Measurements from ENCODE around the gene GSTO2. TPM values are rescaled to one million over a fixed set of nuclear protein-coding genes. Genes with fewer than 3 reads are reported as not detected.

The GSTO2 gene
- polyA plus RNA-seq (2013, experiment 1 of 2) = 0.55 TPM
- 0.56 TPM for polyA plus RNA-seq (2013, experiment 2 of 2)

GRCh38 chr10:104268713-104269645 lies at the start of gene GSTO2:
Gene GSTO2, plus strand, starts transcription at chr10:104269184. Its CDS starts 5,732 bp downstream, at chr10:104274916.
- H3K36me3 ChIP-seq (ENCODE audit: control insufficient read depth, insufficient read depth, low read length) = peaks cover 56% of the 10 kb centered on the region
- no peaks in the 10 kb centered on the region for H3K9me3 ChIP-seq (ENCODE audit: control insufficient read depth, low read length)
- no peaks in the 10 kb centered on the region for H3K4me1 ChIP-seq (ENCODE audit: control insufficient read depth, insufficient read depth, low read length, poor library complexity, severe bottlenecking)
- peak within 1 kb of the TSS; percentile 67 for H3K27ac ChIP-seq (ENCODE audit: low read depth, low read length, severe bottlenecking)
- H3K4me3 ChIP-seq (ENCODE audit: extremely low read depth, insufficient read depth, low read length, poor library complexity, severe bottlenecking) = peak within 1 kb of the TSS; percentile 55
- WGBS, 2 experiments (ENCODE audit: insufficient coverage in 2 of 2) = 37 to 45% methylated on average over 39 to 49 of the region's 59 CpGs

- Histone ChIP-seq H3K27ac (ENCODE audit: low read depth, low read length, severe bottlenecking) (no peak overlapping the region), H3K36me3 (ENCODE audit: control insufficient read depth, insufficient read depth, low read length) (no peaks in the 10 kb centered on the region), H3K9me3 (ENCODE audit: control insufficient read depth, low read length) (no peaks in the 10 kb centered on the region), H3K4me1 (ENCODE audit: control insufficient read depth, insufficient read depth, low read length, poor library complexity, severe bottlenecking) (no peaks in the 10 kb centered on the region), H3K4me3 (ENCODE audit: extremely low read depth, insufficient read depth, low read length, poor library complexity, severe bottlenecking) (no peak overlapping the region)
- no CpG with 5 or more reads among the region's 2 CpGs for whole genome bisulfite sequencing, 2 experiments (ENCODE audit: insufficient coverage in 2 of 2)
These were observed 48.5 kb upstream of the GSTO2 start for GRCh38 chr10:104220522-104220921.

- Histone ChIP-seq H3K9me3 (ENCODE audit: control insufficient read depth, low read length) (no peaks in the 10 kb centered on the region), H3K4me1 (ENCODE audit: control insufficient read depth, insufficient read depth, low read length, poor library complexity, severe bottlenecking) (no peaks in the 10 kb centered on the region), H3K27ac (ENCODE audit: low read depth, low read length, severe bottlenecking) (no peak overlapping the region), H3K4me3 (ENCODE audit: extremely low read depth, insufficient read depth, low read length, poor library complexity, severe bottlenecking) (no peak overlapping the region), H3K36me3 (ENCODE audit: control insufficient read depth, insufficient read depth, low read length) (no peaks in the 10 kb centered on the region)
These were observed 45.7 kb upstream of the GSTO2 start for GRCh38 chr10:104223304-104223703.

- Histone ChIP-seq H3K4me3 (ENCODE audit: extremely low read depth, insufficient read depth, low read length, poor library complexity, severe bottlenecking) (no peak overlapping the region), H3K27ac (ENCODE audit: low read depth, low read length, severe bottlenecking) (no peak overlapping the region), H3K9me3 (ENCODE audit: control insufficient read depth, low read length) (peaks cover 14% of the 10 kb centered on the region), H3K36me3 (ENCODE audit: control insufficient read depth, insufficient read depth, low read length) (no peaks in the 10 kb centered on the region), H3K4me1 (ENCODE audit: control insufficient read depth, insufficient read depth, low read length, poor library complexity, severe bottlenecking) (no peaks in the 10 kb centered on the region)
- WGBS, 2 experiments (ENCODE audit: insufficient coverage in 2 of 2) = 100% methylated on average over 1 of the region's 4 CpGs; no CpG with 5 or more reads in 1 of the 2 experiments
These were observed 38.5 kb upstream of the GSTO2 start for GRCh38 chr10:104230490-104230889.

GRCh38 chr10:104231784-104232612 lies 37.0 kb upstream of the GSTO2 start, which contains the start of gene CFAP43:
Gene CFAP43, minus strand, starts transcription at chr10:104232364. Its CDS starts 118 bp downstream, at chr10:104232246.
- WGBS, 2 experiments (ENCODE audit: insufficient coverage in 2 of 2) = 0% methylated on average over 54 to 57 of the region's 60 CpGs
- Histone ChIP-seq H3K9me3 (ENCODE audit: control insufficient read depth, low read length) (peaks cover 14% of the 10 kb centered on the region), H3K36me3 (ENCODE audit: control insufficient read depth, insufficient read depth, low read length) (no peaks in the 10 kb centered on the region), H3K4me1 (ENCODE audit: control insufficient read depth, insufficient read depth, low read length, poor library complexity, severe bottlenecking) (no peaks in the 10 kb centered on the region), H3K27ac (ENCODE audit: low read depth, low read length, severe bottlenecking) (peak within 1 kb of the TSS; percentile 80), H3K4me3 (ENCODE audit: extremely low read depth, insufficient read depth, low read length, poor library complexity, severe bottlenecking) (peak within 1 kb of the TSS; percentile 68)

- peak overlapping the region; percentile 68 for H3K4me3 ChIP-seq (ENCODE audit: extremely low read depth, insufficient read depth, low read length, poor library complexity, severe bottlenecking)
- H3K27ac ChIP-seq (ENCODE audit: low read depth, low read length, severe bottlenecking) = no peak overlapping the region
- 25 to 26% methylated on average over 13 to 14 of the region's 20 CpGs for WGBS, 2 experiments (ENCODE audit: insufficient coverage in 2 of 2)
- H3K9me3 ChIP-seq (ENCODE audit: control insufficient read depth, low read length) = peaks cover 14% of the 10 kb centered on the region
- H3K36me3 ChIP-seq (ENCODE audit: control insufficient read depth, insufficient read depth, low read length) = no peaks in the 10 kb centered on the region
- H3K4me1 ChIP-seq (ENCODE audit: control insufficient read depth, insufficient read depth, low read length, poor library complexity, severe bottlenecking) = no peaks in the 10 kb centered on the region
These were observed 36.3 kb upstream of the GSTO2 start for GRCh38 chr10:104232613-104233102.

- no peak overlapping the region for H3K4me3 ChIP-seq (ENCODE audit: extremely low read depth, insufficient read depth, low read length, poor library complexity, severe bottlenecking)
- no peaks in the 10 kb centered on the region for H3K4me1 ChIP-seq (ENCODE audit: control insufficient read depth, insufficient read depth, low read length, poor library complexity, severe bottlenecking)
- H3K9me3 ChIP-seq (ENCODE audit: control insufficient read depth, low read length) = peaks cover 14% of the 10 kb centered on the region
- H3K36me3 ChIP-seq (ENCODE audit: control insufficient read depth, insufficient read depth, low read length) = no peaks in the 10 kb centered on the region
- no CpG with 5 or more reads among the region's 1 CpG for WGBS, 2 experiments (ENCODE audit: insufficient coverage in 2 of 2)
- H3K27ac ChIP-seq (ENCODE audit: low read depth, low read length, severe bottlenecking) = no peak overlapping the region
These were observed 35.2 kb upstream of the GSTO2 start for GRCh38 chr10:104233817-104234216.

- Histone ChIP-seq H3K9me3 (ENCODE audit: control insufficient read depth, low read length) (peaks cover 14% of the 10 kb centered on the region), H3K4me1 (ENCODE audit: control insufficient read depth, insufficient read depth, low read length, poor library complexity, severe bottlenecking) (no peaks in the 10 kb centered on the region), H3K27ac (ENCODE audit: low read depth, low read length, severe bottlenecking) (no peak overlapping the region), H3K4me3 (ENCODE audit: extremely low read depth, insufficient read depth, low read length, poor library complexity, severe bottlenecking) (no peak overlapping the region), H3K36me3 (ENCODE audit: control insufficient read depth, insufficient read depth, low read length) (no peaks in the 10 kb centered on the region)
- 50% methylated on average over 1 of the region's 1 CpG; no CpG with 5 or more reads in 1 of the 2 experiments for WGBS, 2 experiments (ENCODE audit: insufficient coverage in 2 of 2)
These were observed 34.0 kb upstream of the GSTO2 start for GRCh38 chr10:104234934-104235333.

- 100% methylated on average over 1 of the region's 3 CpGs for WGBS, 2 experiments (ENCODE audit: insufficient coverage in 2 of 2)
- peaks cover 14% of the 10 kb centered on the region for H3K9me3 ChIP-seq (ENCODE audit: control insufficient read depth, low read length)
- H3K36me3 ChIP-seq (ENCODE audit: control insufficient read depth, insufficient read depth, low read length) = no peaks in the 10 kb centered on the region
- no peak overlapping the region for H3K27ac ChIP-seq (ENCODE audit: low read depth, low read length, severe bottlenecking)
- no peak overlapping the region for H3K4me3 ChIP-seq (ENCODE audit: extremely low read depth, insufficient read depth, low read length, poor library complexity, severe bottlenecking)
- H3K4me1 ChIP-seq (ENCODE audit: control insufficient read depth, insufficient read depth, low read length, poor library complexity, severe bottlenecking) = no peaks in the 10 kb centered on the region
These were observed 33.2 kb upstream of the GSTO2 start for GRCh38 chr10:104235801-104236200.

GRCh38 chr10:104240078-104240477 lies 28.9 kb upstream of the GSTO2 start:
- H3K9me3 ChIP-seq (ENCODE audit: control insufficient read depth, low read length) = peaks cover 3% of the 10 kb centered on the region
- H3K4me3 ChIP-seq (ENCODE audit: extremely low read depth, insufficient read depth, low read length, poor library complexity, severe bottlenecking) = no peak overlapping the region
- no peaks in the 10 kb centered on the region for H3K36me3 ChIP-seq (ENCODE audit: control insufficient read depth, insufficient read depth, low read length)
- WGBS, 2 experiments (ENCODE audit: insufficient coverage in 2 of 2) = 93 to 97% methylated on average over 2 of the region's 2 CpGs
- H3K27ac ChIP-seq (ENCODE audit: low read depth, low read length, severe bottlenecking) = no peak overlapping the region
- no peaks in the 10 kb centered on the region for H3K4me1 ChIP-seq (ENCODE audit: control insufficient read depth, insufficient read depth, low read length, poor library complexity, severe bottlenecking)

Data from mesodermal cell (in vitro differentiated cells).